Measurements from ENCODE around the gene SUN2.

- TF ChIP-seq CTCF (conservative IDR thresholded peaks at IDR 0.05 in 1 of 2, IDR thresholded peaks at IDR 0.05 in 1 of 2; ENCODE audit: low read depth in 1 of 2, low read length in 2 of 2) (no peak), EZH2 (IDR thresholded peaks at IDR 0.05; ENCODE audit: low read length, missing control alignments) (no peak)
These were observed 14.2 kb downstream of the SUN2 start for GRCh38 chr22:38741576-38741975.

Data from fibroblast of lung (primary cell).